Kidney tubule cell (primary cell): Measurements from ENCODE around the gene SSH3.

Source experiments
- DNase-seq: peaks from one replicate; pipeline ENCODE4 v3.0.0-alpha.2; 2018; ENCODE audit warnings: low spot score

Gene SSH3

GRCh38 chr11:67349036-67349435 is 45.7 kb downstream of the SSH3 start:
- DNase-seq = no peak

GRCh38 chr11:67349457-67349856 is 46.1 kb downstream of the SSH3 start:
- no peak for DNase-seq

GRCh38 chr11:67349928-67350465 is 46.7 kb downstream of the SSH3 start:
- DNase-seq = no peak

- DNase-seq = peak; percentile 89
These were observed 48.1 kb downstream of the SSH3 start for GRCh38 chr11:67351275-67352005.

GRCh38 chr11:67352546-67353316 is 49.4 kb downstream of the SSH3 start:
- DNase-seq = peak; percentile 74

GRCh38 chr11:67353317-67354074 is 50.2 kb downstream of the SSH3 start, which contains the start of gene POLD4:
Gene POLD4, minus strand, starts transcription at chr11:67353546. Its CDS starts 147 bp downstream, at chr11:67353399.
- DNase-seq = peak; percentile 95

- peak; percentile 98 for DNase-seq
These were observed 51.0 kb downstream of the SSH3 start for GRCh38 chr11:67354075-67355022.

- no peak for DNase-seq
These were observed 51.9 kb downstream of the SSH3 start for GRCh38 chr11:67355023-67355793.

GRCh38 chr11:67355794-67356386 is 52.6 kb downstream of the SSH3 start:
- DNase-seq = no peak

- peak; percentile 4 for DNase-seq
These were observed 53.1 kb downstream of the SSH3 start for GRCh38 chr11:67356387-67356863.

GRCh38 chr11:67356864-67357561 is 53.7 kb downstream of the SSH3 start:
- peak; percentile 90 for DNase-seq

- DNase-seq = peak; percentile 84
These were observed 54.7 kb downstream of the SSH3 start for GRCh38 chr11:67357831-67358670.
